Measurements from ENCODE around the gene BACE1-AS. TPM values are rescaled to one million over a fixed set of nuclear protein-coding genes. Genes with fewer than 3 reads are reported as not detected.
"Not testable (repeated sequence)": the region's sequence is repeated elsewhere in the genome, so short reads cannot be mapped to it uniquely, and the experiment has no call there.

Gene BACE1-AS
- polyA plus RNA-seq, 1 experiment = 5.4 TPM

DNA sequence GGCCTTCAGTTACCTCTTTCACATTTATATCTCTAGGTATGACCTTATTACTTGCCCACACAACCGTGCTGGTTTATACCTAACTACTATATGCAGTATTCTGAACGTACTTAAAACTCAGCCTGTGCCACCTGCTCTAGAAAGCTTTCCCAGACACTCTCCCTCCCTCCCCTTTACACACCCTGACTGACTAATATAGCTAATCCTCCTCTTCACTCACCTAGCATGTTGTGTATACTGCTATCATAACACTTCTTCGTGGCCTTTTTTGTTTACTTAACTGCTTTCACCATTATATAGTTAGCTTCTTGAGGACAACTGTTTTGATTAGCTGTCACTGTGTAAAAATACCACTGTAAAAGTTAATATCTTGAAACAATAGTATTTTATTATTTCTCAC lies 35.2 kb upstream of the BACE1-AS start:
- Histone ChIP-seq H3K27ac (ENCODE audit: low read depth, low read length) (no peak overlapping the region), H3K9me3 (ENCODE audit: control insufficient read depth, insufficient read depth, low read length) (no peaks in the 10 kb centered on the region), H3K4me3 (ENCODE audit: low read depth, low read length) (no peak overlapping the region), H3K27me3 (ENCODE audit: control insufficient read depth, insufficient read depth, low read length) (no peaks in the 10 kb centered on the region)
- ChIA-PET CTCF (interaction anchor here (0.6 to 1.1 kb wide), 3 partner anchors 8 to 29 kb away, joined by 3 to 9 read pairs (median 3); no protein-coding TSS in a partner anchor), POLR2A (no interaction called here)
- DNase-seq (ENCODE audit: low read depth, low spot score) = no peak
- TF ChIP-seq, protein P1, sequence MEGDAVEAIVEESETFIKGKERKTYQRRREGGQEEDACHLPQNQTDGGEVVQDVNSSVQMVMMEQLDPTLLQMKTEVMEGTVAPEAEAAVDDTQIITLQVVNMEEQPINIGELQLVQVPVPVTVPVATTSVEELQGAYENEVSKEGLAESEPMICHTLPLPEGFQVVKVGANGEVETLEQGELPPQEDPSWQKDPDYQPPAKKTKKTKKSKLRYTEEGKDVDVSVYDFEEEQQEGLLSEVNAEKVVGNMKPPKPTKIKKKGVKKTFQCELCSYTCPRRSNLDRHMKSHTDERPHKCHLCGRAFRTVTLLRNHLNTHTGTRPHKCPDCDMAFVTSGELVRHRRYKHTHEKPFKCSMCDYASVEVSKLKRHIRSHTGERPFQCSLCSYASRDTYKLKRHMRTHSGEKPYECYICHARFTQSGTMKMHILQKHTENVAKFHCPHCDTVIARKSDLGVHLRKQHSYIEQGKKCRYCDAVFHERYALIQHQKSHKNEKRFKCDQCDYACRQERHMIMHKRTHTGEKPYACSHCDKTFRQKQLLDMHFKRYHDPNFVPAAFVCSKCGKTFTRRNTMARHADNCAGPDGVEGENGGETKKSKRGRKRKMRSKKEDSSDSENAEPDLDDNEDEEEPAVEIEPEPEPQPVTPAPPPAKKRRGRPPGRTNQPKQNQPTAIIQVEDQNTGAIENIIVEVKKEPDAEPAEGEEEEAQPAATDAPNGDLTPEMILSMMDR (IDR thresholded peaks at IDR 0.05; ENCODE audit: low read depth, low read length) = no peak

DNA sequence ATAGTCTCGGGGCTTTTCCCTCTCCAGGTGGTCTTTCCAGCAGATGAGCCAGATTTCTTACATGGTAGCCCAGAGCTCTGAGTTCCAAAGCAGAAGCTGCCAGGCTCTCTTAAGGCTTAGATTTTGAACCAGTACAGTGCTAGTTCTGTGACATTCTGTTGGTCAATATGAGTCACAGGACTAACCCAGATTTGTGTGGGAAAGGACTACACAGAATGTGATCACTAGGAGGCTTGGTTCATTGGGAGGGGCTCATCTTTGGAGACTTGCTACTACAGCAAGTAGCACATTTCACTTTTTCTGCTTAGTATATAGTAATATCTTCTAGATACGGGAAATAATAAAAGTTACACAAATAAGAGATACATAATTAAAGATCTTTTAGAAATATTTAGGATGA lies 34.6 kb upstream of the BACE1-AS start:
- no peak overlapping the region for H3K4me3 ChIP-seq (ENCODE audit: low read depth, low read length)
- ChIA-PET CTCF (interaction anchor here (0.6 to 1.1 kb wide), 3 partner anchors 8 to 30 kb away, joined by 3 to 9 read pairs (median 3); no protein-coding TSS in a partner anchor), POLR2A (no interaction called here)
- no peaks in the 10 kb centered on the region for H3K9me3 ChIP-seq (ENCODE audit: control insufficient read depth, insufficient read depth, low read length)
- TF ChIP-seq, protein P1 (IDR thresholded peaks at IDR 0.05; ENCODE audit: low read depth, low read length) = no peak
- H3K27ac ChIP-seq (ENCODE audit: low read depth, low read length) = no peak overlapping the region
- H3K27me3 ChIP-seq (ENCODE audit: control insufficient read depth, insufficient read depth, low read length) = no peaks in the 10 kb centered on the region
- DNase-seq (ENCODE audit: low read depth, low spot score) = no peak

DNA sequence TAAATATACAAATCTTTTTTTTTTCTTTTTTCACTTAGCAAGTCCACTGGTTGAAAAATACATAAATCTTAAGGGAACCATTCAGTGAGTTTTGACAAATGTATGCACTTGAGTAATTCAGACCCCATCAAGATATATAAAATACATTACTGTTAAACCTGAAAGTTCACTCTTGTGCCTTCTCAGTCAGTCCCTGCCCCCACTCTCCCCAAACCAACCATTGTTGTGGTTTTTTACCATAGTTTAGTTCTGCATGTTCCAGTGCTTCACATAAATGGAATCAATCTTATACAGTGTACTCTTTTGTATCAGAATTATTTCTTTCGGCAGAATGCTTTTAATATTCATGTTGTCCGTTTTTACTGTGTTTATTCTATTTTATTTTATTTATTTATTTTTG lies 32.6 kb upstream of the BACE1-AS start:
- TF ChIP-seq, protein P1 (IDR thresholded peaks at IDR 0.05; ENCODE audit: low read depth, low read length) = no peak

DNA sequence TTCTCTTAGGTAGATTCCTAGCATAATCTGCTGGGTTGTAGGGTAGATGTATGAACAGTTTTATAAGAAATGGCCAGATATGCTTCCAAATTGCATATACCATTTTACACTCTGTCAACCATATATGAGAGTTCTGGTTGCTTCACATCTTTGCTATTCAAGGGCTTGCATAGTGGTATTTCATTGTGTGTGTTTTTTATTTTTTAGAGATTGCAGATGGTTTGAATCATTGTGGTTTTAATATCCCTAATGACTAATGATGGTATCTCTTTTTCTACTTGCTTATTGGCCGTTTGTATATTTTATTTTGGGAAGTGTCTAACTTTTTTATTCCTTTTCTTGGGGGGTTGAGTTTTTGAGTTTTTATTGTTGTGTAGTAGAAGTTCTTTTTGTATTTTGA lies 31.7 kb upstream of the BACE1-AS start:
- TF ChIP-seq, protein P1 (IDR thresholded peaks at IDR 0.05; ENCODE audit: low read depth, low read length) = no peak
- DNase-seq (ENCODE audit: low read depth, low spot score) = no peak
- ChIA-PET POLR2A (no interaction called here), CTCF (interaction anchor here (1.1 kb wide), 1 partner anchor 19 kb away, joined by 3 read pairs; no protein-coding TSS in a partner anchor)
- no peak overlapping the region for H3K27ac ChIP-seq (ENCODE audit: low read depth, low read length)
- no peaks in the 10 kb centered on the region for H3K27me3 ChIP-seq (ENCODE audit: control insufficient read depth, insufficient read depth, low read length)
- H3K9me3 ChIP-seq (ENCODE audit: control insufficient read depth, insufficient read depth, low read length) = peaks cover 4% of the 10 kb centered on the region; the same call in 1 of the 2 replicates
- no peak overlapping the region for H3K4me3 ChIP-seq (ENCODE audit: low read depth, low read length)

More for the DNA sequence above, 32.6 kb upstream of the BACE1-AS start:
- no peak overlapping the region for H3K4me3 ChIP-seq (ENCODE audit: low read depth, low read length)
- no peaks in the 10 kb centered on the region for H3K9me3 ChIP-seq (ENCODE audit: control insufficient read depth, insufficient read depth, low read length)
- CTCF ChIA-PET = interaction anchor here (1.1 kb wide), 1 partner anchor 19 kb away, joined by 3 read pairs; no protein-coding TSS in a partner anchor
- POLR2A ChIA-PET = no interaction called here
- DNase-seq (ENCODE audit: low read depth, low spot score) = no peak
- no peak overlapping the region for H3K27ac ChIP-seq (ENCODE audit: low read depth, low read length)
- H3K27me3 ChIP-seq (ENCODE audit: control insufficient read depth, insufficient read depth, low read length) = no peaks in the 10 kb centered on the region

DNA sequence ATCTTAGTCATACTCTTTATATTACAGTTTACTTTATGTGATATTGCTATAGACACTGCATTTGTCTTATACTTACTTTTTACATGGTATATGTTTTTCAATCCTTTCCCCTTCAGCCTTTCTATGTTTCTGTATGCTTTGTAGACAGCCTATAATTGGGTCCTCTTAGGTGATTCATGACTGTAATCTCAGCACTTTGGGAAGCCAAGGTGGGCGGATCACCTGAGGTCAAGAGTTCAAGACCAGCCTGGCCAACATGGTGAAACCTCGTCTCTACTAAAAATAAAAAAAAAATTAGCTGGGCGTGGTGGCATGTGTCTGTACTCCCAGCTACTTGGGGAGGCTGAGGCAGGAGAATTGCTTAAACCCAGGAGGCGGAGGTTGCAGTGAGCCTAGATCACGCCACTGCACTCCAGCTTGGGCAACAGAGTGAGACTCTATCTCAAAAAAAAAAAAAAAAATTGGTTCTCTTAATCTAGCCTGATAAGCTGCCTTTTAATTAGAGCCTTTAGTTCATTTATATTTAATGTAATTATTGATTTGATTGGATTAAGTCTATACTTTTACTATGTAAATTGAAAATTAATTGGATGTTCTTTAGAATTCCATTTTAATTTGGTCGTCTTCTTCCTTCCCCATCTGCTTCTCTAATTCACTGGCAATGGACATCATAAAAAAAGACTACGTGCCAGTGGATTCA lies 26.4 kb upstream of the BACE1-AS start:
- POLR2A ChIA-PET; H3K27me3 ChIP-seq (ENCODE audit: control insufficient read depth, insufficient read depth, low read length); H3K27ac ChIP-seq (ENCODE audit: low read depth, low read length); CTCF ChIA-PET; DNase-seq (ENCODE audit: low read depth, low spot score); H3K4me3 ChIP-seq (ENCODE audit: low read depth, low read length); H3K9me3 ChIP-seq (ENCODE audit: control insufficient read depth, insufficient read depth, low read length): not testable (repeated sequence)

All from AG04450 (cell line).